ENCODE measurements around the gene EMID1.

DNA sequence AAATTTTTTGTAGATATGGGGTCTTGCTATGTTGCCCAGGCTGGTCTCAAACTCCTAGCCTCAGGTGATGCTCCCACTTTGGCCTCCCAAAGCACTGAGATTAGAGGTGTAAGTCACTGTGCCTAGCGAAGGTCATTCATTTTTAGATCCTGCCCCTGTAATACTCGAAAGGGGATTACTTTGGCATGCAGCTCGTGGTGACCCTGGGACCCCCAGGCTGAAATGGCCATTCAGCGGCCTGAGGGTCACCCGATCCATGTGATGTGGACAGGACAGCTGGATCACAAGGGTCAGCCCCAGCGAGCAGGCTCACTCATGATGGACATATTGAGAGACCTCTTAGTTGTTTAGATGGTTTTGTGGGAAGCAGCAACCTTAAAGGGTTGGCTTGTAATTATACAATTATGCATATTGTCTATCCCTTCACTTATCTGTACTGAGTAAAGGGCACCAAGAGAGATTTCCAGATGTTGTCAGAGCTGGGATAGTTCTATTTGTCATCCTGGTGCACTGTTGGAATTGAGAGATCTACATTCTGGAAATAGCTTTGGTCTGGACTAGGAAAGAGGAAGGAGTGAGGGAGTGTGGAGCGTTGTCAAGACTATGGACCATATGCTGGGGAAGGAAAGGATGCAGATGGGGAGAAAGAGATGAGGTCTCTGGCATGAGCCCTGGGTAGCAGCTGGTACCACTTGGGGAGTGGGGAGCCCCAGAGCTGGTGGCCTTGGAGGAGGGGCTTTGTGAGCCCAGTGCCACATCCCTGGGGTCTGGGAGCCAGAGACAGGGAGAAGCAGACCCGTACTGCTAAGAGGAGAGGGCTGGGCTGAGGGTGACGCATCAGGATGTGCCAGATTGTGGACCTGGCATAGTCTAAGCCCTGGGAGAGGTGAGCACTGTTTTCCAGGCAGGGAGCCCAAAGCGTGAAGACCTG, 46.5 kb downstream of the EMID1 start:
- TF ChIP-seq GATA3 (IDR thresholded peaks at IDR 0.05; ENCODE audit: low read depth, low read length): no peak
- no peak for TF ChIP-seq GATA2 (IDR thresholded peaks at IDR 0.05; ENCODE audit: low read depth, low read length)

All from SH-SY5Y (cell line).